ENCODE results near the gene ADGRF3.

DNA sequence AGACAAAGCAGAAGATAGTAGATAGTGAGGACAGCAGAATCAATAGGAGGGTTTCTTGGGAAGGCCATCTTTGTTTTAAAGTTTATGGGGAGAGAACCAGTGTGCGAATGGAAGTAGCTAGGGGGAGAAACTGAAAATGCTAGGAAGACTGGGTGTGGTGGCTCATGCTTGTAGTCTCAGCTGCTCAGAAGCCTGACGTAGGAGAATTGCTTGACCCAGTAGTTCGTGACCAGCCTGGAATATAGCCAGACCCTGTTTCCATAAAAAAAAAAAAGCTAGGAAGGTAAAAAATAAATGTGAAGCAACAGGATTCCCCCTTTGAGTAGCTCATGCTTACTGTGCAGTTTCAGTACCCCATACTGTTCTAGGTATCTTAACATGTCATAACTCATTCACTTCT, 36.0 kb upstream of the ADGRF3 start:
- TF ChIP-seq, protein P1, sequence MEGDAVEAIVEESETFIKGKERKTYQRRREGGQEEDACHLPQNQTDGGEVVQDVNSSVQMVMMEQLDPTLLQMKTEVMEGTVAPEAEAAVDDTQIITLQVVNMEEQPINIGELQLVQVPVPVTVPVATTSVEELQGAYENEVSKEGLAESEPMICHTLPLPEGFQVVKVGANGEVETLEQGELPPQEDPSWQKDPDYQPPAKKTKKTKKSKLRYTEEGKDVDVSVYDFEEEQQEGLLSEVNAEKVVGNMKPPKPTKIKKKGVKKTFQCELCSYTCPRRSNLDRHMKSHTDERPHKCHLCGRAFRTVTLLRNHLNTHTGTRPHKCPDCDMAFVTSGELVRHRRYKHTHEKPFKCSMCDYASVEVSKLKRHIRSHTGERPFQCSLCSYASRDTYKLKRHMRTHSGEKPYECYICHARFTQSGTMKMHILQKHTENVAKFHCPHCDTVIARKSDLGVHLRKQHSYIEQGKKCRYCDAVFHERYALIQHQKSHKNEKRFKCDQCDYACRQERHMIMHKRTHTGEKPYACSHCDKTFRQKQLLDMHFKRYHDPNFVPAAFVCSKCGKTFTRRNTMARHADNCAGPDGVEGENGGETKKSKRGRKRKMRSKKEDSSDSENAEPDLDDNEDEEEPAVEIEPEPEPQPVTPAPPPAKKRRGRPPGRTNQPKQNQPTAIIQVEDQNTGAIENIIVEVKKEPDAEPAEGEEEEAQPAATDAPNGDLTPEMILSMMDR (conservative IDR thresholded peaks at IDR 0.05; ENCODE audit: low read depth, low read length): no peak
- no peak for TF ChIP-seq EZH2 (IDR thresholded peaks at IDR 0.05; ENCODE audit: borderline replicate concordance, low read depth, low read length, poor library complexity, severe bottlenecking)
